HG02759 (cell line): ENCODE data around the gene SOX18.

Experiments used
- ATAC-seq: cut with Tn5 transposase; IDR thresholded peaks from one replicate; pipeline ENCODE4 v1.9.1; 2021; ENCODE audit warnings: mild to moderate bottlenecking, moderate library complexity; ENCODE audit not compliant: unreplicated experiment

Gene SOX18

GRCh38 chr20:64069209-64069613 lies 19.8 kb upstream of the SOX18 start:
- ATAC-seq, result no peak

DNA sequence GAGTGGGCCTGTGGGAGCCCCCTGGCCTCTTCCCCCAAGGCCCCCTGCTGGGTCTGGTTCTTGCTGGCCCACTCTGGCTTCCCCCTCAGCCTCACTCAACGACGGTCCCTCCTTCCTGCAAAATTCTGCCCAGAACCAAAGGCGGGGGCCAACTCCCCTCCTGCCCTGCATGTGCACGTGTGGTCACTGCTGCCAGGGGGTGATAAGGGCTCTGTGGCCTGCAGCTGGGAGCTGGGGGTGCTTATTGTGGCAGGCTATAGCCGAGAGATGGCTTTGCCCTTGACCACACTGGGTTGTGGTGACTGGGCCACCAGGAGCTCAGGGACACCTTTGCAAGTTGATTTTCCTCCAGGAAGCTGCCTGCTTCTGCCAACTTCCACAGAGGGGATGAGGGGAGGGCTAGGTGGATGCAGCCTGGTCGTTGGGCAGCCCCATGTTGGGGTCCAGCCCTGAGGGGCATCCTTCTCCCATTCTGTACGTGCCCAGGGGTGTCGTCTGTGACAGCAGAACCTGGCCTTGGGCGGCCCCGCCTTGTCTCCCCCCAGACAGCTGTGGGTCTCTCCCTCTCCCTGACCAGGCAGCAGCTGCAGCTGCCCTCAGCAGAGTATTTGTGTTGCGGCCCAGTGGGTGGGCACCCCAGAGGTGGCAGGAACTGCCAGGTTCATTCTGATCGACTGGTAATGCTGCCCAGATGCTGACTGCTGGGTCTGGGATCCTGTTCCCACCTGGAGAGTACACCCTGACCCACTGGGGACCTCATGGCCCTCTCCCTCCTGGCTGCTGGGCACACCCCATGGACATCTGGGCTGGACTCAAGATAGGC lies 19.2 kb upstream of the SOX18 start:
- ATAC-seq, result no peak

DNA sequence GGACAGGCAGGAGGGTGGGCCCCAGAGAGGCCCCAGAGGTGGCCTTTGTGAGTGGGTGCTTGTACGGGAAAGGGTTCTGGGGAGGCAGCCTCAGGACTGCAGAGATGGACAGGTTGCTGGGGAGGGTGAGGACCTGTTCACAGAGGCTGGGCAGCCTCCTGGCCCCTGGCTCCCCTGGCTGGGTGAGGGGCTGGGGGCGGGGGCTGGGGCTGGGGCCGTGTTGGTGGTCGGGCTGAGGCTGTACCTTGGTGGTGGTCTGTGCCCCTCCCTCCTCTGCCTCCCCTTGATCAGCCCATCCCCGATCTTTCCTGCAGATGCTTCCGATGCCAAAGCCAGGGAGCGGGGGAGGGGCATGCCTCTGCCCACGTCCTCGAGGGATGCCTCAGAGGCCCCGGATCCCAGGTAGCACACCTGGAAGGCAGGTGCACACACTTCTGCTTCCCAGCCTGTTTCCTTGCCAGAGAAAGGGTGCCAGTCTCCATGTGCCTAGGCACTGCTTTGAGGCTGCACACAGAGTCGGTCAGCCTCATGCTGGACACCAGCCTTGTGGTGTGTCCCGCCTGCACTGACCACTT lies 18.4 kb upstream of the SOX18 start:
- no peak for ATAC-seq

GRCh38 chr20:64067005-64067632 lies 17.7 kb upstream of the SOX18 start:
- no peak for ATAC-seq

DNA sequence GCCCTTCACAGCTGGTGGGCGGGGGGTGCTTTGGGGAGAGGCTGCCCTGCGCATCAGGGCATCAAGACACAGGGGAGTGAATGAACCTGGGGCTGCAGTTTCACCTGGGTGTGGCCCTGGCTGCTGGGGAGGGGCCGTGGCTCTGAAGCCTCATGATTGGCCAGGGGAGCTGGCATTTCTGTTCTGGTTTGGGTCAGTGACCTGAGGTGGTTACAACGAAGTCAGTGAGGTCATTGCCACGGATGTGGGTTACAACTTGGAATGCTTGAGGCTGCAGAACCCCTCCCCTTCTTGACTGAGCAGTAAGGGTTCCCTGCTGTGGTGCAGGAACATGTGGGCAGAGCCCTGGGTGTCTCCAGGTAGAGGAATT lies 16.5 kb upstream of the SOX18 start:
- ATAC-seq, result no peak

DNA sequence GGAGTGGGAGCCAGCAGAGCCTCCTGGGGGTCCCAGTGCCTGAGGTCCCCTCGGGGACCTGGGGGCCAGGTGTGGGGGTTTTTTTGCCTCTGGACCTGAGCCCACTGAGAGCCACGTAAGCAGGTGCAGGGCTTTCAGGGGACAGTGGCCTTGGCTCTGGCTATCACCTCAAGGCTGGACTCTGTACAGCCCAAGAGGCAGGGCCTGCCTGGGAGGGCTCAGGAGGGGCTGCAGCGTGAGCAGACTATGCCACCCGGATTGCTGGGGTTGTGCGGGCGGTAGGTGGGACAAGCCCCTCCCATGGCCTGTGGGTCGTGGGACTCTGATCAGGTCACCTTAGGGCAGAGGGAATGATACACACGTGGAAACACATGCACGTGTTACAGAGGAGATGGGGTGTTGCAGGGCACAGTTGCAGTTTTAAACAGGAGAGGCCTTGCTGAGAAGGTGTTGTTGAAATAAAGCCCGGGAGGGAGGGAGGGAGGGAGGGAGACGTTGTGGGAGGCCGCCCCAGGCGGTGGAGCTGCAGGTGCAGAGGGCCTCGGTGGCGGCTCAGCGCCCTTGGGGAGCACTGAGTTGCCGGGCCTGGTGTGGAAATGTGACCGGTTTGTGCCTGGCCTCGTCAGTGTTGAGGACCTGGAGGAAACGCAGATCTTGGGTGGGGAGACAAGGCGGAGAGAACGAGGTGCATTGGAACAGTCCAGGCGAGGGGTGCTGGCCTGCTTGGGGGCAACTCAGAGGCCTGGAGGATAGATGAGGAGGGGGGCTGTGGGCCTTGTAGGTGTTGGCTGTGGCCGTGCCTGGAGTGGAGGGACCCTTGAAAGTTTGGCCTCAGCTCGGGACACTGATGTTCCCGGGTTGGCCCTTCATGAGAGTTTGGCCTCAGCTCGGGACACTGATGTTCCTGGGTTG lies 15.9 kb upstream of the SOX18 start:
- ATAC-seq, result no peak

DNA sequence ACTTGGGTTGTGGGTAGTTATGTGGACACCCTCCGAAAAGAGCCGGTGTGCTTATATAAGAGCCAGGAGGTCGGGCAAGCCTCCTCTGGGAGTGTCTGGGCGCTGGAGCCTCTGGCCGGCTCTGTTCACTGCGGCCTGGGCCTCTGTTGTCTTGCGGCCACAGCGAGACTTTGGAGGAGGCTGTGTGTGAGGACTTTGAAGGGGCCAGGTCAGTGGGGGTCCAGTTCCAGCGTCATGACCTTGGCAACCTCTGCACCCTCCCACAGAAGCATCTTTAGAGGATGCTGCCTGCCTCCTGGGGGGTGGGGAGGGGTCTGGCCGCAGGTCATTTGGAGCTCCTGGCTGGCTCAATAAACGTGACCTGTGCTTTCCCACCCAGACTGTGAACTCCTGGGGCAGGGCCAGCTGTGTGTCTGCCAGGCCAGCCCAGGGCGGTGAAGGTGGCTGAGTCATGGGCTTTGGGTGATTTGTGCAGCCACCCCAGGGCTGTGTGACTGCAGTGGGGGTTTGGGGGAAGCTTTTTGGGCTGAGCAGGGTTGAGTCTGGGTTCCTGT lies 14.8 kb upstream of the SOX18 start:
- ATAC-seq, result no peak

- ATAC-seq, result no peak
Observed at GRCh38 chr20:64063389-64064144, 14.1 kb upstream of the SOX18 start.

- ATAC-seq, result peak; percentile 88
Observed at GRCh38 chr20:64062596-64063388, 13.4 kb upstream of the SOX18 start, which contains the start of gene TCEA2. TSS of gene TCEA2 (plus strand) at chr20:64063198. CDS start at chr20:64063313, 115 bp downstream.

DNA sequence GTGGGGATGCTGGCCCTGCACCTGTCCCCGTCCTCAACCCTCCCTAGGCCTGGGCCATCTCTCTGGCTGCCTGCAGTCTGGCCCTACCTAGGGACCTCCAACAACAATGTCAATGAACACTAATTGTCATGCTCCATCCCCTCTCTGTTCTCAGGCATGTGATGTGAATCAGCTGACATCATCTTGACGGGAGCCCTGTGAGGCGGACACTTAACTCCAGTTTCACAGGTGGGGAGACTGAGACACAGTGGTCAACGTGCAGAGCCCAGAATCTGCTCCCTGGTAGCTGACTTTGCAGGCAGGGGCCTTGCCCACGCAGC lies 12.8 kb upstream of the SOX18 start:
- no peak for ATAC-seq

DNA sequence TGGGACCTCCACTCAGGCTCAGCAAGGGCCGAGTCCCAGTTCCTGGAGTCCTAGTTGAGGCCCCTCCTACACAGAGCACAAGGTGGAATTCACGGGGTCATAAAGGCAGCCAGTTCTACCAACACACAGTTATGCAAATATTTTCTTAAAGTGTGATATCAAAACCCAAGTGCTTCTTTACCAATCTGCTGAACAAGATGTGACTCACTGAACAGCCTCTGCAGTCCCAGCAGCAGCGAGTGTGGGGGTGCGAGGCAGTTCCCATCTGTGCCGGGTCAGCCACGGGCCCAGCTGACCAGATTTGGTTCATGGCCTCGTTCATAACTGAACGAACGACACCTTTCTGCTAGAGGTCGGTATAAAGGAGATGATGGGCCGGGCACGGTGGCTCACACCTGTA lies 9.1 kb upstream of the SOX18 start:
- no peak for ATAC-seq

- ATAC-seq, result peak; percentile 49
Observed at GRCh38 chr20:64057628-64058498, 8.4 kb upstream of the SOX18 start.

DNA sequence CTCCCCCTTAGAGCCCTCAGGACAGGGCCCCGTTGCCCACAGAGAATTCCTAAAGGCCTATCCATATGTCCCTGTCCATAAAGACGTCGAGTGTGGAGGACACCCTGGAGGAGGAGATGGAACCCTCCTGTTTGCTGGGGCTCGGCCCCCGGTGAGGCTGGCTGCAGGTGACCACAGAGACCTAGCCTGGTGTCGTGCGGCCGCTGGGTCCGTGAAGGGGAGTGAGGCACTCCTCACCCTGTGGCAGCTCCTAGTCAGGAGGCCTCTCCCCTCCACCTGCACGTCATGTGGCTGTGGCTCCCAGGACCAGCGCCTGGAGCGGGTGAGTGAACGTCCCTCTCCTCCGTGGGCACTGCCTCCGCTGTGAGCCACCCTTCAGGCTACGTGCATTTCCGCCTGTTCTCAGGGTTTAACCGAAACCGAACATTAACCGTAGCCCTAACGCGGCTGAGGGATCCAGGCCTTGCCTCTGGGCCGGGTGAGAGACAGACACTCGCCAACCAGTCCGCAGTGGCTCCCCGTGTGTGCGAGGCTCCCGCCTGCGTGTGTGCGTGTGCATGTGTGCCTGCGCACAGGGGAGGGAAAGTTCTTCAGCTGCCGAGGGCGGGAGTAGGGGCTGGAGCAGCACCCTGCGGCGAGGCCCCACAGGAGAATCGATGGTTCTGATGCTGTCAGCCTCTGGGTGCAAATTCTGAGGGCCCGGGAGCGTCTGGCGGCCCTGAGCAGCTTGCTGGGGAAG lies 7.6 kb upstream of the SOX18 start:
- peak; percentile 22 for ATAC-seq

- ATAC-seq, result no peak
Observed at GRCh38 chr20:64056639-64056888, 7.1 kb upstream of the SOX18 start.

GRCh38 chr20:64055893-64056638 lies 6.6 kb upstream of the SOX18 start:
- no peak for ATAC-seq

GRCh38 chr20:64055396-64055892 lies 6.0 kb upstream of the SOX18 start:
- ATAC-seq, result no peak
